Testis (tissue), 3 donors: Measurements from ENCODE around the gene OLFM1. TPM values are rescaled to one million over a fixed set of nuclear protein-coding genes. Genes with fewer than 3 reads are reported as not detected.

Experiments used
- DNase-seq: peaks from one replicate; pipeline ENCODE4 v3.0.0-alpha.2; 2019
- H3K27ac ChIP-seq, 2 donors: fragments of 200-600 bp; sonication (generic); one replicate each; pipeline ENCODE4 v1.5.1; 2019
- H3K27me3 ChIP-seq: fragments of 200-600 bp; sonication (generic); one replicate; pipeline ENCODE4 v1.5.1; 2019
- H3K36me3 ChIP-seq: fragments of 200-600 bp; sonication (generic); one replicate; pipeline ENCODE4 v1.5.1; 2017; ENCODE audit warnings: low read depth; ENCODE audit errors: missing control alignments
- H3K4me1 ChIP-seq: fragments of 200-600 bp; sonication (generic); one replicate; pipeline ENCODE4 v1.5.1; 2019
- H3K4me3 ChIP-seq, 2 donors: fragments of 200-600 bp; sonication (generic); one replicate each; pipeline ENCODE4 v1.5.1; 2017 to 2019
- H3K9me3 ChIP-seq: fragments of 200-600 bp; sonication (generic); one replicate; pipeline ENCODE4 v1.5.1; 2017
- POLR2A ChIP-seq: fragments of 450-650 bp; IDR thresholded peaks from one replicate; pipeline ENCODE4 v1.6.1; 2017; ENCODE audit warnings: antibody characterized with exemption, mild to moderate bottlenecking, moderate library complexity
- WGBS, 2 donors: methylation state at CpG; one replicate each; pipeline ENCODE4 v1.1.5; 2018; 5-methylcytosine and 5-hydroxymethylcytosine counted together
- intact Hi-C: fragments of 100-400 bp; cut with DNase I; formaldehyde crosslinking; loops from one replicate; pipeline ENCODE4 v1.15.1; 2023; ENCODE audit warnings: low total_unique reads
- polyA plus RNA-seq: library from polyadenylated mRNA; stranded (reverse); fragments of 350-450 nt; fragmentation: Illumina TruSeq; extraction: RNeasy Lipid Tissue Mini Kit (QIAGEN cat#74804); gene quantifications from one replicate; pipeline ENCODE4 v1.2.3, GENCODE V29; 2014; ENCODE audit warnings: low read depth, low replicate concordance; ENCODE audit not compliant: insufficient read depth
- total RNA-seq, 2 donors: library from RNA; depleted of rRNA; stranded (reverse); fragments of >200 nt; gene quantifications; one replicate each; pipeline ENCODE4 v1.2.3, GENCODE V29; 2016
- TF ChIP-seq, protein P1 (sequence below), 3 experiments: fragments of 450-650 bp in 2 of 3; fragments of 200-600 bp in 1 of 3; sonication (generic) in 1 of 3; IDR thresholded peaks; one replicate each; pipeline ENCODE4 v1.5.1; 2016 to 2019; ENCODE audit warnings: antibody characterized with exemption in 3 of 3, mild to moderate bottlenecking in 2 of 3, moderate library complexity in 1 of 3

The OLFM1 gene
- total and polyA plus RNA-seq, 3 donors from 2014 or later, result 13.9 to 24.4 (median 16.0) TPM

DNA sequence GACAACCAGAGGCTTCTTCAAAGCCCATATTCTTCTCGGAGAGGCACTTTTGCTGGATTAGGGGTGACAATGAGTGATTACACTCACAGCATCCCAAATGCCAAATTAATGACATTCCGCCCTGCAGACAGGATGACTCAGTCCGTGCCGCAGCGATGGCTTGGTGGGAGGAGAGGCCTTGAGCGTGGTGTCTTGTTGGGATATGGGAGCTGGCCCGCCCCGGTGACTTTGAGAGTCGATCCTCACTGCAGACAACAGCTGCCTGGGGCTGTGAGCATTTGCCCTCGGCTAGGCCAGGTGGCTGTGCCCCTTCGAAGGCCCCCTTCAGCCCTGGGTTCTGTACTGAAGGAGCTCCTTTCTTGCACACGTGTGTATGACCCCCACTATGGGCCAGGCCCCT, 29.8 kb downstream of the OLFM1 start:
- no peak overlapping the region for H3K4me3 ChIP-seq
- no peaks in the 10 kb centered on the region for H3K9me3 ChIP-seq
- no peaks in the 10 kb centered on the region for H3K4me1 ChIP-seq
- no peak for DNase-seq
- no peaks in the 10 kb centered on the region for H3K36me3 ChIP-seq
- TF ChIP-seq POLR2A, result no peak
- TF ChIP-seq, protein P1, sequence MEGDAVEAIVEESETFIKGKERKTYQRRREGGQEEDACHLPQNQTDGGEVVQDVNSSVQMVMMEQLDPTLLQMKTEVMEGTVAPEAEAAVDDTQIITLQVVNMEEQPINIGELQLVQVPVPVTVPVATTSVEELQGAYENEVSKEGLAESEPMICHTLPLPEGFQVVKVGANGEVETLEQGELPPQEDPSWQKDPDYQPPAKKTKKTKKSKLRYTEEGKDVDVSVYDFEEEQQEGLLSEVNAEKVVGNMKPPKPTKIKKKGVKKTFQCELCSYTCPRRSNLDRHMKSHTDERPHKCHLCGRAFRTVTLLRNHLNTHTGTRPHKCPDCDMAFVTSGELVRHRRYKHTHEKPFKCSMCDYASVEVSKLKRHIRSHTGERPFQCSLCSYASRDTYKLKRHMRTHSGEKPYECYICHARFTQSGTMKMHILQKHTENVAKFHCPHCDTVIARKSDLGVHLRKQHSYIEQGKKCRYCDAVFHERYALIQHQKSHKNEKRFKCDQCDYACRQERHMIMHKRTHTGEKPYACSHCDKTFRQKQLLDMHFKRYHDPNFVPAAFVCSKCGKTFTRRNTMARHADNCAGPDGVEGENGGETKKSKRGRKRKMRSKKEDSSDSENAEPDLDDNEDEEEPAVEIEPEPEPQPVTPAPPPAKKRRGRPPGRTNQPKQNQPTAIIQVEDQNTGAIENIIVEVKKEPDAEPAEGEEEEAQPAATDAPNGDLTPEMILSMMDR (IDR thresholded peaks at IDR 0.05), result no peak
- H3K27me3 ChIP-seq, result no peaks in the 10 kb centered on the region
- H3K27ac ChIP-seq, result no peak overlapping the region
- WGBS, 2 donors, result 77 to 84% methylated on average over 10 to 12 of the region's 12 CpGs
- intact Hi-C loops, result no loop called here

DNA sequence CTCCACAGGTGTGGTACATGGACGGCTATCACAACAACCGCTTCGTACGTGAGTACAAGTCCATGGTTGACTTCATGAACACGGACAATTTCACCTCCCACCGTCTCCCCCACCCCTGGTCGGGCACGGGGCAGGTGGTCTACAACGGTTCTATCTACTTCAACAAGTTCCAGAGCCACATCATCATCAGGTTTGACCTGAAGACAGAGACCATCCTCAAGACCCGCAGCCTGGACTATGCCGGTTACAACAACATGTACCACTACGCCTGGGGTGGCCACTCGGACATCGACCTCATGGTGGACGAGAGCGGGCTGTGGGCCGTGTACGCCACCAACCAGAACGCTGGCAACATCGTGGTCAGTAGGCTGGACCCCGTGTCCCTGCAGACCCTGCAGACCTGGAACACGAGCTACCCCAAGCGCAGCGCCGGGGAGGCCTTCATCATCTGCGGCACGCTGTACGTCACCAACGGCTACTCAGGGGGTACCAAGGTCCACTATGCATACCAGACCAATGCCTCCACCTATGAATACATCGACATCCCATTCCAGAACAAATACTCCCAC, 32.1 kb downstream of the OLFM1 start:
- Histone ChIP-seq H3K4me3 (no peak overlapping the region), H3K27ac (no peak overlapping the region), H3K36me3 (no peaks in the 10 kb centered on the region), H3K9me3 (no peaks in the 10 kb centered on the region), H3K27me3 (no peaks in the 10 kb centered on the region), H3K4me1 (no peaks in the 10 kb centered on the region)
- WGBS, 2 donors, result 90 to 96% methylated on average over 13 to 30 of the region's 30 CpGs
- intact Hi-C loops, result no loop called here
- no peak for TF ChIP-seq POLR2A
- TF ChIP-seq, protein P1 (IDR thresholded peaks at IDR 0.05), result no peak
- no peak for DNase-seq

DNA sequence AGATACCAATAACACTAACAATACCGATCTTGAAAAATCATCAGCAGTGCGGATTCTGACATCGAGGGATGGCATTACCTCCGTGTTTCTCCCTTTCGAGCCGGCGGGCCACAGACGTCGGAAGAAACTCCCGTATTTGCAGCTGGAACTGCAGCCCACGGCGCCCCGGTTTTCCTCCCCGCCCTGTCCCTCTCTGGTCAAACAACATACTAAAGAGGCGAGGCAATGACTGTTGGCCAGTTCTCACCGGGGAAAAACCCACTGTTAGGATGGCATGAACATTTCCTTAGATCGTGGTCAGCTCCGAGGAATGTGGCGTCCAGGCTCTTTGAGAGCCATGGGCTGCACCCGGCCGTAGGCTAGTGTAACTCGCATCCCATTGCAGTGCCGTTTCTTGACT, 32.8 kb downstream of the OLFM1 start:
- no peak overlapping the region for H3K4me3 ChIP-seq
- 94 to 96% methylated on average over 23 of the region's 23 CpGs for WGBS, 2 donors
- no peaks in the 10 kb centered on the region for H3K9me3 ChIP-seq
- H3K36me3 ChIP-seq, result no peaks in the 10 kb centered on the region
- intact Hi-C loops, result no loop called here
- no peaks in the 10 kb centered on the region for H3K27me3 ChIP-seq
- no peaks in the 10 kb centered on the region for H3K4me1 ChIP-seq
- no peak for DNase-seq
- H3K27ac ChIP-seq, result no peak overlapping the region
- no peak for TF ChIP-seq POLR2A
- TF ChIP-seq, protein P1 (IDR thresholded peaks at IDR 0.05), result no peak

DNA sequence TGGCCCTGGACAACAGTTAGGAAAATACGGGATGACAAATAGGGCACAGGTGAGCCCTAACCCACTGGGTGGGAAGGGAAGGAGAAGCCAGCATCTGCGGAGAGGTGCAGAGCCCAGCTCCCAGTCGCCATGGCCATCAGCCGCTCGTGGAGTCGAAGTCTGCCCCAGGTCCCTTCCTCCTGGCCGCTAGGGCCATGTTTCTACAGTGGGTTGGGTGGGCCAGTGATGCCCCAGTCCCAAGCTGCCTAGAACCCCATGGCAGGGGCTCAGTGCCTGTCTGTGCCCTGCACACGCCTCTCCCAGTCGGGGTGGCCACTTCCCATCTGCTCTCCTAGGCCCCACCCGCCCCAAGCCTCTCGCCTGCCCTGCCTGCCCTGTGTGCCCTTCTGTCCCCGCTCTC, 34.8 kb downstream of the OLFM1 start:
- intact Hi-C loops, result no loop called here
- DNase-seq, result no peak
- Histone ChIP-seq H3K4me1 (no peaks in the 10 kb centered on the region), H3K27me3 (no peaks in the 10 kb centered on the region), H3K36me3 (no peaks in the 10 kb centered on the region), H3K9me3 (no peaks in the 10 kb centered on the region), H3K4me3 (no peak overlapping the region), H3K27ac (no peak overlapping the region)
- no peak for TF ChIP-seq POLR2A
- TF ChIP-seq, protein P1 (IDR thresholded peaks at IDR 0.05), result no peak
- 87 to 94% methylated on average over 12 of the region's 12 CpGs for WGBS, 2 donors

DNA sequence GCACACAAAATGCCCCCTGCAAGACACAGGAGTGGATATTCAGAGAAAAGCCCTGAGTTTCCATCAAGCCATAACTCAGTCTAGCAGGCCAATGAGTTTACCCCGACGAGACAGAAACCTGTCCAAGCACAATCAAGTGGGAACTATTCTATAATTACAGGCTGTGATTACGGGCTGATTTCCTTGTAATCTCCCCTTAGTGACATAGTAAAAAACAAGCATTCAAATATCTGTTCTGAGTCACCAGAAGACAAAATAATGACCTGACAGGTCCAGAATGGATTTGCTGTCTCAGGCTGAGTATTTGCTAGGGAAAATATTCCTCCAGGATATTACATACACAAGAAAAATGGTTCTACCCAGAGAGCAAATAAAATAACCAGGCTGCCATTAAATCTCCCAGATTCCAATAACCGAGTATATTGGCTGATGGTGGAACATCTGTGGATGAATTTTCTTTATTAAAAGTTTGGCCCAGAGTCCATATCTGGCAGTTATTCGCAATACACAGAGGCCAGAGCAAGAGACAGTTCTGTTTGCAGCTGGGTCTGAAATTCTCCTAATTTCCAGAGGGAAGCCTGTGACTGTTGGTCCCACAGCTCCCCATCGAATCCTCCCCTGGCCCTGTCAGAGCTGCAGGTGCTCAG, 35.8 kb downstream of the OLFM1 start:
- DNase-seq, result no peak
- TF ChIP-seq, protein P1 (IDR thresholded peaks at IDR 0.05), result no peak
- no peak for TF ChIP-seq POLR2A
- 78 to 83% methylated on average over 6 of the region's 6 CpGs for WGBS, 2 donors
- intact Hi-C loops, result no loop called here
- Histone ChIP-seq H3K27me3 (no peaks in the 10 kb centered on the region), H3K9me3 (no peaks in the 10 kb centered on the region), H3K27ac (no peak overlapping the region), H3K36me3 (no peaks in the 10 kb centered on the region), H3K4me3 (no peak overlapping the region), H3K4me1 (no peaks in the 10 kb centered on the region)
